ENCODE data around the gene ATAD5.
A peak's percentile ranks its signal among the peaks of the same experiment; 100 is the strongest.
"Not testable (repeated sequence)": the region's sequence is repeated elsewhere in the genome, so short reads cannot be mapped to it uniquely, and the experiment has no call there.

ATAD5 gene

GRCh38 chr17:30812218-30813177, 19.3 kb upstream of the ATAD5 start:
- DNase-seq (ENCODE audit: low spot score): no peak
- no peak for TF ChIP-seq CTCF (IDR thresholded peaks at IDR 0.05; ENCODE audit: borderline replicate concordance, control extremely low read depth, extremely low read depth, insufficient read depth, missing control alignments)
- in situ Hi-C loops (cut with MboI; ENCODE audit: low sequenced_read_pairs, unreplicated experiment): no loop called here

- in situ Hi-C loops (cut with MboI; ENCODE audit: low sequenced_read_pairs, unreplicated experiment); DNase-seq (ENCODE audit: low spot score): not testable (repeated sequence)
Measured at GRCh38 chr17:30814236-30814635, 17.5 kb upstream of the ATAD5 start.

- DNase-seq (ENCODE audit: low spot score); in situ Hi-C loops (cut with MboI; ENCODE audit: low sequenced_read_pairs, unreplicated experiment): not testable (repeated sequence)
Measured at GRCh38 chr17:30814860-30815259, 16.9 kb upstream of the ATAD5 start.

GRCh38 chr17:30816165-30816564, 15.6 kb upstream of the ATAD5 start:
- no peak for TF ChIP-seq CTCF (IDR thresholded peaks at IDR 0.05; ENCODE audit: borderline replicate concordance, control extremely low read depth, extremely low read depth, insufficient read depth, missing control alignments)
- in situ Hi-C loops (cut with MboI; ENCODE audit: low sequenced_read_pairs, unreplicated experiment): no loop called here
- DNase-seq (ENCODE audit: low spot score): no peak

- no peak for DNase-seq (ENCODE audit: low spot score)
- in situ Hi-C loops (cut with MboI; ENCODE audit: low sequenced_read_pairs, unreplicated experiment): no loop called here
- no peak for TF ChIP-seq CTCF (IDR thresholded peaks at IDR 0.05; ENCODE audit: borderline replicate concordance, control extremely low read depth, extremely low read depth, insufficient read depth, missing control alignments)
Measured at GRCh38 chr17:30819971-30820705, 11.6 kb upstream of the ATAD5 start.

GRCh38 chr17:30821871-30822723, 9.7 kb upstream of the ATAD5 start:
- DNase-seq (ENCODE audit: low spot score): no peak
- TF ChIP-seq CTCF (IDR thresholded peaks at IDR 0.05; ENCODE audit: borderline replicate concordance, control extremely low read depth, extremely low read depth, insufficient read depth, missing control alignments): no peak
- in situ Hi-C loops (cut with MboI; ENCODE audit: low sequenced_read_pairs, unreplicated experiment): no loop called here

- peak; percentile 31 for DNase-seq (ENCODE audit: low spot score)
- in situ Hi-C loops (cut with MboI; ENCODE audit: low sequenced_read_pairs, unreplicated experiment): not testable (repeated sequence)
Measured at GRCh38 chr17:30822919-30823318, 8.8 kb upstream of the ATAD5 start.

Data from GM13976 (cell line).